ENCODE measurements around the gene ONECUT3. TPM values are rescaled to one million over a fixed set of nuclear protein-coding genes. Genes with fewer than 3 reads are reported as not detected.
"Not testable (repeated sequence)": the region's sequence is repeated elsewhere in the genome, so short reads cannot be mapped to it uniquely, and the experiment has no call there.

ONECUT3 gene
- not detected for total RNA-seq

GRCh38 chr19:1752757-1753728 lies at the start of gene ONECUT3:
Gene ONECUT3, plus strand, starts transcription at chr19:1753506. Its CDS starts 157 bp downstream, at chr19:1753663.
- Mint-ChIP-seq H3K4me1 (peaks cover 13% of the 10 kb centered on the region), H3K36me3 (ENCODE audit: low read depth) (no peaks in the 10 kb centered on the region), H3K27me3 (peaks cover 57% of the 10 kb centered on the region), H3K27ac (peak within 1 kb of the TSS; percentile 49), H3K4me3 (no peak within 1 kb of the TSS), H3K9me3 (no peaks in the 10 kb centered on the region)
- DNase-seq, result no peak
- CTCF ChIA-PET, result no interaction called here
- POLR2A ChIA-PET, result interaction anchor here (1.5 kb wide), 1 partner anchor 13 kb away, joined by 3 read pairs; no protein-coding TSS in a partner anchor

GRCh38 chr19:1704339-1704738 lies 49.0 kb upstream of the ONECUT3 start:
- H3K27me3 Mint-ChIP-seq, result peaks cover 20% of the 10 kb centered on the region
- DNase-seq, result no peak
- H3K27ac Mint-ChIP-seq, result no peak overlapping the region
- H3K36me3 Mint-ChIP-seq (ENCODE audit: low read depth), result no peaks in the 10 kb centered on the region
- H3K4me1 Mint-ChIP-seq, result peaks cover 8% of the 10 kb centered on the region
- CTCF ChIA-PET, result no interaction called here
- H3K4me3 Mint-ChIP-seq, result no peak overlapping the region
- POLR2A ChIA-PET, result no interaction called here
- peaks cover 5% of the 10 kb centered on the region for H3K9me3 Mint-ChIP-seq

GRCh38 chr19:1705367-1705766 lies 47.9 kb upstream of the ONECUT3 start:
- peaks cover 8% of the 10 kb centered on the region for H3K4me1 Mint-ChIP-seq
- H3K27ac Mint-ChIP-seq, result no peak overlapping the region

GRCh38 chr19:1706646-1707045 lies 46.7 kb upstream of the ONECUT3 start:
- CTCF ChIA-PET; H3K4me3 Mint-ChIP-seq; H3K36me3 Mint-ChIP-seq (ENCODE audit: low read depth); H3K9me3 Mint-ChIP-seq; DNase-seq; POLR2A ChIA-PET; H3K4me1 Mint-ChIP-seq; H3K27ac Mint-ChIP-seq: not testable (repeated sequence)
- H3K27me3 Mint-ChIP-seq, result peaks cover 12% of the 10 kb centered on the region

More at GRCh38 chr19:1705367-1705766, 47.9 kb upstream of the ONECUT3 start:
- peaks cover 5% of the 10 kb centered on the region for H3K9me3 Mint-ChIP-seq
- POLR2A ChIA-PET, result no interaction called here
- no peaks in the 10 kb centered on the region for H3K36me3 Mint-ChIP-seq (ENCODE audit: low read depth)
- H3K27me3 Mint-ChIP-seq, result peaks cover 21% of the 10 kb centered on the region
- CTCF ChIA-PET, result no interaction called here
- H3K4me3 Mint-ChIP-seq, result no peak overlapping the region
- DNase-seq, result no peak

- peaks cover 6% of the 10 kb centered on the region for H3K27me3 Mint-ChIP-seq
- H3K27ac Mint-ChIP-seq, result no peak overlapping the region
- no peak for DNase-seq
- H3K36me3 Mint-ChIP-seq (ENCODE audit: low read depth), result no peaks in the 10 kb centered on the region
- POLR2A ChIA-PET, result no interaction called here
- CTCF ChIA-PET, result no interaction called here
- H3K9me3 Mint-ChIP-seq, result peaks cover 5% of the 10 kb centered on the region
- no peak overlapping the region for H3K4me3 Mint-ChIP-seq
- H3K4me1 Mint-ChIP-seq, result no peaks in the 10 kb centered on the region
Measured at GRCh38 chr19:1707240-1707639, 46.1 kb upstream of the ONECUT3 start.

GRCh38 chr19:1713170-1713569 lies 40.1 kb upstream of the ONECUT3 start:
- no peak overlapping the region for H3K4me3 Mint-ChIP-seq
- H3K4me1 Mint-ChIP-seq, result no peaks in the 10 kb centered on the region
- CTCF ChIA-PET, result interaction anchor here (0.7 kb wide), 1 partner anchor 41 kb away, joined by 3 read pairs; no protein-coding TSS in a partner anchor
- POLR2A ChIA-PET, result no interaction called here
- no peak for DNase-seq
- peaks cover 21% of the 10 kb centered on the region for H3K27me3 Mint-ChIP-seq
- no peaks in the 10 kb centered on the region for H3K36me3 Mint-ChIP-seq (ENCODE audit: low read depth)
- H3K9me3 Mint-ChIP-seq, result peaks cover 4% of the 10 kb centered on the region
- H3K27ac Mint-ChIP-seq, result no peak overlapping the region

GRCh38 chr19:1715540-1715939 lies 37.8 kb upstream of the ONECUT3 start:
- Mint-ChIP-seq H3K36me3 (ENCODE audit: low read depth) (no peaks in the 10 kb centered on the region), H3K27ac (no peak overlapping the region), H3K27me3 (peaks cover 33% of the 10 kb centered on the region), H3K4me1 (no peaks in the 10 kb centered on the region), H3K4me3 (no peak overlapping the region), H3K9me3 (peaks cover 4% of the 10 kb centered on the region)
- ChIA-PET POLR2A (no interaction called here), CTCF (interaction anchor here (1.1 kb wide), 1 partner anchor 43 kb away, joined by 3 read pairs; no protein-coding TSS in a partner anchor)
- no peak for DNase-seq

- H3K4me3 Mint-ChIP-seq, result no peak overlapping the region
- no peak overlapping the region for H3K27ac Mint-ChIP-seq
- peaks cover 39% of the 10 kb centered on the region for H3K27me3 Mint-ChIP-seq
- DNase-seq, result no peak
- CTCF ChIA-PET, result no interaction called here
- H3K36me3 Mint-ChIP-seq (ENCODE audit: low read depth), result no peaks in the 10 kb centered on the region
- POLR2A ChIA-PET, result no interaction called here
- H3K4me1 Mint-ChIP-seq, result no peaks in the 10 kb centered on the region
- peaks cover 4% of the 10 kb centered on the region for H3K9me3 Mint-ChIP-seq
Measured at GRCh38 chr19:1717200-1717969, 35.9 kb upstream of the ONECUT3 start.

GRCh38 chr19:1717970-1718264 lies 35.4 kb upstream of the ONECUT3 start:
- ChIA-PET POLR2A (no interaction called here), CTCF (no interaction called here)
- Mint-ChIP-seq H3K4me1 (no peaks in the 10 kb centered on the region), H3K36me3 (ENCODE audit: low read depth) (no peaks in the 10 kb centered on the region), H3K9me3 (peaks cover 4% of the 10 kb centered on the region), H3K27me3 (peaks cover 40% of the 10 kb centered on the region), H3K27ac (no peak overlapping the region), H3K4me3 (no peak overlapping the region)
- no peak for DNase-seq

GRCh38 chr19:1718420-1719291 lies 34.6 kb upstream of the ONECUT3 start:
- no peak for DNase-seq
- peaks cover 4% of the 10 kb centered on the region for H3K9me3 Mint-ChIP-seq

GRCh38 chr19:1719519-1719918 lies 33.8 kb upstream of the ONECUT3 start:
- H3K36me3 Mint-ChIP-seq (ENCODE audit: low read depth), result no peaks in the 10 kb centered on the region
- ChIA-PET CTCF (no interaction called here), POLR2A (no interaction called here)
- H3K27me3 Mint-ChIP-seq, result peaks cover 42% of the 10 kb centered on the region
- no peak for DNase-seq
- no peak overlapping the region for H3K4me3 Mint-ChIP-seq
- peaks cover 4% of the 10 kb centered on the region for H3K9me3 Mint-ChIP-seq
- H3K27ac Mint-ChIP-seq, result no peak overlapping the region
- no peaks in the 10 kb centered on the region for H3K4me1 Mint-ChIP-seq

More at GRCh38 chr19:1718420-1719291, 34.6 kb upstream of the ONECUT3 start:
- ChIA-PET CTCF (no interaction called here), POLR2A (no interaction called here)
- Mint-ChIP-seq H3K36me3 (ENCODE audit: low read depth) (no peaks in the 10 kb centered on the region), H3K4me1 (no peaks in the 10 kb centered on the region), H3K27ac (no peak overlapping the region), H3K4me3 (no peak overlapping the region), H3K27me3 (peaks cover 40% of the 10 kb centered on the region)

GRCh38 chr19:1720237-1720636 lies 33.1 kb upstream of the ONECUT3 start:
- Mint-ChIP-seq H3K4me1 (peaks cover 1% of the 10 kb centered on the region), H3K27me3 (peaks cover 47% of the 10 kb centered on the region), H3K27ac (no peak overlapping the region), H3K9me3 (peaks cover 4% of the 10 kb centered on the region), H3K4me3 (no peak overlapping the region), H3K36me3 (ENCODE audit: low read depth) (no peaks in the 10 kb centered on the region)
- ChIA-PET POLR2A (no interaction called here), CTCF (no interaction called here)
- DNase-seq, result no peak

All from activated CD4-positive, alpha-beta memory T cell treated with anti-CD3 and anti-CD28 coated beads, Interleukin-2, amount 10 ng/mL, durations not matched to agents 7 days and 5 days (primary cell).